Muscle of leg (tissue), 11 donors: ENCODE measurements around the gene KLHDC8A. TPM values are rescaled to one million over a fixed set of nuclear protein-coding genes. Genes with fewer than 3 reads are reported as not detected.

ENCODE experiments used
- DNase-seq: peaks from one replicate; pipeline ENCODE4 v3.0.0; 2013
- H3K27ac ChIP-seq: one replicate; pipeline ENCODE4 v1.5.1; 2013; ENCODE audit warnings: mild to moderate bottlenecking, low read length, control low read depth
- H3K27me3 ChIP-seq: one replicate; pipeline ENCODE4 v1.6.1; 2013; ENCODE audit warnings: low read length; ENCODE audit not compliant: control insufficient read depth, insufficient read depth
- H3K36me3 ChIP-seq: one replicate; pipeline ENCODE4 v1.6.1; 2013; ENCODE audit warnings: low read length; ENCODE audit not compliant: control insufficient read depth, insufficient read depth
- H3K4me1 ChIP-seq: one replicate; pipeline ENCODE4 v1.6.1; 2013; ENCODE audit warnings: low read length; ENCODE audit not compliant: control insufficient read depth, insufficient read depth
- H3K4me3 ChIP-seq: one replicate; pipeline ENCODE4 v1.5.1; 2013; ENCODE audit warnings: low read length, control low read depth
- H3K9me3 ChIP-seq: replicated peaks from 2 replicates; pipeline ENCODE4 v1.6.1; 2013; ENCODE audit warnings: low read depth, low read length; ENCODE audit not compliant: control insufficient read depth
- WGBS: methylation state at CpG from one replicate; pipeline ENCODE4 v1.1.5; 2013; ENCODE audit warnings: missing lambda C conversion rate; ENCODE audit not compliant: insufficient coverage; 5-methylcytosine and 5-hydroxymethylcytosine counted together
- polyA plus RNA-seq, 8 donors: library from polyadenylated mRNA; unstranded; fragments of 120-200 nt; gene quantifications; one replicate each; pipeline versions ENCODE4 v1.2.1 to v1.2.3, GENCODE V29; 2013; ENCODE audit warnings: inconsistent platforms in 1 of 8, low replicate concordance in 1 of 8; ENCODE audit not compliant: insufficient read length in 8 of 8, insufficient read depth in 1 of 8
- total RNA-seq: library from RNA; stranded (reverse); fragments of 120-200 nt; gene quantifications from one replicate; pipeline ENCODE4 v1.2.4, GENCODE V29; 2013

KLHDC8A gene
- total and polyA plus RNA-seq, 9 donors: 0.22 to 0.84 (median 0.38) TPM

GRCh38 chr1:205309741-205310140 lies 47.0 kb downstream of the KLHDC8A start:
- H3K36me3 ChIP-seq: peaks cover 6% of the 10 kb centered on the region
- H3K27me3 ChIP-seq: no peaks in the 10 kb centered on the region
- H3K27ac ChIP-seq: no peak overlapping the region
- DNase-seq: no peak
- peaks cover 13% of the 10 kb centered on the region for H3K4me1 ChIP-seq
- no peaks in the 10 kb centered on the region for H3K9me3 ChIP-seq
- WGBS: 100% methylated on average over 1 of the region's 1 CpG
- no peak overlapping the region for H3K4me3 ChIP-seq

- Histone ChIP-seq H3K4me3 (no peak overlapping the region), H3K27me3 (no peaks in the 10 kb centered on the region), H3K27ac (no peak overlapping the region), H3K4me1 (no peaks in the 10 kb centered on the region), H3K9me3 (no peaks in the 10 kb centered on the region), H3K36me3 (peaks cover 6% of the 10 kb centered on the region)
- DNase-seq: no peak
- WGBS: 83% methylated on average over 2 of the region's 7 CpGs
Measured at GRCh38 chr1:205306929-205307566, 49.7 kb downstream of the KLHDC8A start.

GRCh38 chr1:205304695-205305070 lies 52.0 kb downstream of the KLHDC8A start:
- no CpG with 5 or more reads among the region's 1 CpG for WGBS
- no peak overlapping the region for H3K4me3 ChIP-seq
- peaks cover 6% of the 10 kb centered on the region for H3K36me3 ChIP-seq
- no peaks in the 10 kb centered on the region for H3K27me3 ChIP-seq
- no peak for DNase-seq
- no peaks in the 10 kb centered on the region for H3K9me3 ChIP-seq
- H3K27ac ChIP-seq: no peak overlapping the region
- peaks cover 12% of the 10 kb centered on the region for H3K4me1 ChIP-seq

GRCh38 chr1:205304046-205304694 lies 52.6 kb downstream of the KLHDC8A start:
- Histone ChIP-seq H3K9me3 (no peaks in the 10 kb centered on the region), H3K27me3 (no peaks in the 10 kb centered on the region), H3K4me3 (no peak overlapping the region), H3K36me3 (peaks cover 6% of the 10 kb centered on the region), H3K27ac (no peak overlapping the region), H3K4me1 (peaks cover 12% of the 10 kb centered on the region)
- WGBS: 94% methylated on average over 17 of the region's 19 CpGs
- DNase-seq: no peak

GRCh38 chr1:205303247-205303888 lies 53.4 kb downstream of the KLHDC8A start:
- 78% methylated on average over 17 of the region's 20 CpGs for WGBS
- Histone ChIP-seq H3K4me3 (no peak overlapping the region), H3K27me3 (peaks cover 3% of the 10 kb centered on the region), H3K4me1 (peaks cover 16% of the 10 kb centered on the region), H3K36me3 (peaks cover 6% of the 10 kb centered on the region), H3K9me3 (no peaks in the 10 kb centered on the region), H3K27ac (no peak overlapping the region)
- no peak for DNase-seq

- H3K27me3 ChIP-seq: peaks cover 4% of the 10 kb centered on the region
- no peaks in the 10 kb centered on the region for H3K36me3 ChIP-seq
- DNase-seq: no peak
Measured at GRCh38 chr1:205301842-205302588, 54.7 kb downstream of the KLHDC8A start.

GRCh38 chr1:205301205-205301821 lies 55.4 kb downstream of the KLHDC8A start:
- DNase-seq: peak; percentile 42
- Histone ChIP-seq H3K27me3 (peaks cover 4% of the 10 kb centered on the region), H3K4me3 (no peak overlapping the region), H3K27ac (no peak overlapping the region), H3K9me3 (no peaks in the 10 kb centered on the region), H3K4me1 (peaks cover 18% of the 10 kb centered on the region), H3K36me3 (no peaks in the 10 kb centered on the region)
- WGBS: 20% methylated on average over 4 of the region's 14 CpGs

More at GRCh38 chr1:205301842-205302588, 54.7 kb downstream of the KLHDC8A start:
- 100% methylated on average over 1 of the region's 6 CpGs for WGBS
- Histone ChIP-seq H3K4me1 (peaks cover 18% of the 10 kb centered on the region), H3K27ac (no peak overlapping the region), H3K9me3 (no peaks in the 10 kb centered on the region), H3K4me3 (no peak overlapping the region)

GRCh38 chr1:205300149-205300548 lies 56.6 kb downstream of the KLHDC8A start:
- Histone ChIP-seq H3K27me3 (peaks cover 4% of the 10 kb centered on the region), H3K27ac (no peak overlapping the region), H3K9me3 (no peaks in the 10 kb centered on the region), H3K4me3 (no peak overlapping the region), H3K36me3 (no peaks in the 10 kb centered on the region), H3K4me1 (peaks cover 18% of the 10 kb centered on the region)
- 98% methylated on average over 7 of the region's 9 CpGs for WGBS
- no peak for DNase-seq

- WGBS: 89% methylated on average over 3 of the region's 9 CpGs
- Histone ChIP-seq H3K36me3 (no peaks in the 10 kb centered on the region), H3K27me3 (peaks cover 4% of the 10 kb centered on the region), H3K9me3 (no peaks in the 10 kb centered on the region), H3K27ac (no peak overlapping the region), H3K4me1 (peaks cover 29% of the 10 kb centered on the region), H3K4me3 (no peak overlapping the region)
- peak; percentile 30 for DNase-seq
Measured at GRCh38 chr1:205298191-205298994, 58.3 kb downstream of the KLHDC8A start.
